ENCODE results near the gene ATF7. TPM values are rescaled to one million over a fixed set of nuclear protein-coding genes. Genes with fewer than 3 reads are reported as not detected.

The ATF7 gene
- total RNA-seq, 1 experiment from 2014 or later, result 26.9 TPM

DNA sequence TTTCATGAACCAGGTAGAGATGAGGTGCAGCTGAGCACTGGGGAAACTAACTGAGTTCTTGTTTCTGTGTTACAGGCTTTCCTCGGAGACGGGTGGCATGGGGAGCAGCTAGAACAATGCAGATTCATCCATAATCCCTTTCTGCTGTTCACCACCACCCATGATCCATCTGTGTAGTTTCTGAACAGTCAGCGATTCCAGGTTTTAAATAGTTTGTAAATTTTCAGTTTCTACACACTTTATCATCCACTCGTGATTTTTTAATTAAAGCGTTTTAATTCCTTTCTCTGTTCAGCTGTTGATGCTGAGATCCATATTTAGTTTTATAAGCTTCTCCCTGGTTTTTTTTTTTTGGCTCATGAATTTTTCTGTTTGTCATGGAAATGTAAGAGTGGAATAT, 146.9 kb downstream of the ATF7 start:
- no peak for DNase-seq
- Mint-ChIP-seq H3K9me3 (ENCODE audit: unreplicated experiment) (no peaks in the 10 kb centered on the region), H3K4me1 (ENCODE audit: low read depth, unreplicated experiment) (peaks cover 7% of the 10 kb centered on the region), H3K36me3 (ENCODE audit: insufficient read depth, unreplicated experiment) (peaks cover 98% of the 10 kb centered on the region), H3K4me3 (ENCODE audit: unreplicated experiment) (no peak overlapping the region), H3K27ac (ENCODE audit: unreplicated experiment) (no peak overlapping the region), H3K27me3 (ENCODE audit: insufficient read depth, unreplicated experiment) (no peaks in the 10 kb centered on the region)
- peaks cover 10% of the 10 kb centered on the region for H3K36me3 ChIP-seq (ENCODE audit: control insufficient read depth, insufficient read depth, low read length)
- POLR2A ChIA-PET, result interaction anchor here (0.6 kb wide), 1 partner anchor 146 kb away, joined by 3 read pairs; no protein-coding TSS in a partner anchor
- CTCF ChIA-PET, result no interaction called here
- intact Hi-C loops (cut with micrococcal nuclease; ENCODE audit: unreplicated experiment), result no loop called here
- no TSS peak for BruUV-seq (replicated peaks)
- TF ChIP-seq, protein P1, sequence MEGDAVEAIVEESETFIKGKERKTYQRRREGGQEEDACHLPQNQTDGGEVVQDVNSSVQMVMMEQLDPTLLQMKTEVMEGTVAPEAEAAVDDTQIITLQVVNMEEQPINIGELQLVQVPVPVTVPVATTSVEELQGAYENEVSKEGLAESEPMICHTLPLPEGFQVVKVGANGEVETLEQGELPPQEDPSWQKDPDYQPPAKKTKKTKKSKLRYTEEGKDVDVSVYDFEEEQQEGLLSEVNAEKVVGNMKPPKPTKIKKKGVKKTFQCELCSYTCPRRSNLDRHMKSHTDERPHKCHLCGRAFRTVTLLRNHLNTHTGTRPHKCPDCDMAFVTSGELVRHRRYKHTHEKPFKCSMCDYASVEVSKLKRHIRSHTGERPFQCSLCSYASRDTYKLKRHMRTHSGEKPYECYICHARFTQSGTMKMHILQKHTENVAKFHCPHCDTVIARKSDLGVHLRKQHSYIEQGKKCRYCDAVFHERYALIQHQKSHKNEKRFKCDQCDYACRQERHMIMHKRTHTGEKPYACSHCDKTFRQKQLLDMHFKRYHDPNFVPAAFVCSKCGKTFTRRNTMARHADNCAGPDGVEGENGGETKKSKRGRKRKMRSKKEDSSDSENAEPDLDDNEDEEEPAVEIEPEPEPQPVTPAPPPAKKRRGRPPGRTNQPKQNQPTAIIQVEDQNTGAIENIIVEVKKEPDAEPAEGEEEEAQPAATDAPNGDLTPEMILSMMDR (IDR thresholded peaks at IDR 0.05; ENCODE audit: insufficient read depth in 1 of 2, low read depth in 1 of 2, low read length in 1 of 2, severe bottlenecking in 1 of 2, unreplicated experiment in 1 of 2), result no peak
- no peaks in the 10 kb centered on the region for H3K27me3 ChIP-seq (replicated peaks; ENCODE audit: control insufficient read depth, insufficient read depth, low read length)
- no peaks in the 10 kb centered on the region for H3K4me1 ChIP-seq
- H3K9me3 ChIP-seq, result no peaks in the 10 kb centered on the region
- H3K4me3 ChIP-seq (ENCODE audit: low read depth, low read length), result no peak overlapping the region

DNA sequence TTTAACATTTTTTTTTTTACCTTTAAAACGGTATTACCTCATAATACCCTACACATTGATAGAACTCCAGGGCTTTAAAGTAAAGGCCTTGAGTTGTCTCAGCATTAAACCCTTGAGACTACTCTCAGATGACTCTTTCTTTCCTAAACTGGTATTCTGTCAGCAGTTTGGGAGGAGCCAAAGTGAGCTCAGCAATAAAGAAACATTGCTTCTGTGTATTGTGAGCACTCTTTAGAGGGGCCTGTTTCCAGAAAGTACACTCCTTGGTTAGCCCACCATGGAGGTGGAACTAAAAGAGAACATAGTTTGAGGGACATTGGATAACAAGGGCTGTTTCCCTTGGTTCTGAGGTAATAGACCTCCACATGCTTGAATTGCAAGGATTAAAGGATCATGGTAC, 147.3 kb downstream of the ATF7 start:
- Mint-ChIP-seq H3K4me1 (ENCODE audit: low read depth, unreplicated experiment) (peaks cover 7% of the 10 kb centered on the region), H3K27ac (ENCODE audit: unreplicated experiment) (no peak overlapping the region), H3K4me3 (ENCODE audit: unreplicated experiment) (no peak overlapping the region), H3K36me3 (ENCODE audit: insufficient read depth, unreplicated experiment) (peaks cover 98% of the 10 kb centered on the region), H3K9me3 (ENCODE audit: unreplicated experiment) (no peaks in the 10 kb centered on the region), H3K27me3 (ENCODE audit: insufficient read depth, unreplicated experiment) (no peaks in the 10 kb centered on the region)
- intact Hi-C loops (cut with micrococcal nuclease; ENCODE audit: unreplicated experiment), result no loop called here
- no peak overlapping the region for H3K4me3 ChIP-seq (ENCODE audit: low read depth, low read length)
- CTCF ChIA-PET, result no interaction called here
- TF ChIP-seq, protein P1 (IDR thresholded peaks at IDR 0.05; ENCODE audit: insufficient read depth in 1 of 2, low read depth in 1 of 2, low read length in 1 of 2, severe bottlenecking in 1 of 2, unreplicated experiment in 1 of 2), result no peak
- DNase-seq, result no peak
- H3K4me1 ChIP-seq, result no peaks in the 10 kb centered on the region
- peaks cover 10% of the 10 kb centered on the region for H3K36me3 ChIP-seq (ENCODE audit: control insufficient read depth, insufficient read depth, low read length)
- POLR2A ChIA-PET, result no interaction called here
- H3K27me3 ChIP-seq (replicated peaks; ENCODE audit: control insufficient read depth, insufficient read depth, low read length), result no peaks in the 10 kb centered on the region
- BruUV-seq (replicated peaks), result no TSS peak
- H3K9me3 ChIP-seq, result no peaks in the 10 kb centered on the region

DNA sequence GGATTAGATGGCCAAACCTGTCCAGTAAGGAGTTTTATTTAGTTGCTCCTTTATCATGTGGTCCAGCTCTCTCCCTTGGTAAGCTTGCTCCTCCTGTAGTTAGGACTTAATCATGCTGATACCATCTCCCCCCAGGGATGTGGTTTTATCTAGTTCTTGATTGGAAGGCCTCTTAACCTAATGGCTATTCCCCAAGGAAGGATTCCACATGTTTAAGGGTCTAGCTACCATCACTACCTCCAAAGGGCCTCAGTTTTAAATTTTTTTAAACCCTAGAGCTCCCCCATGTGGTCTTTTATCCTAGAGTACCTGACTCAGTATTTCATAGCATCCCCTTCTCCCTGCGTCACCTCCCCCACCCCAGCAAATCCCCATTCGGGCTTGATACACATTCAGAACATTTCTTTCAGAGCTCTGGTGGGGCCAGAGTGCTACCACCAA, 149.4 kb downstream of the ATF7 start:
- TF ChIP-seq, protein P1 (IDR thresholded peaks at IDR 0.05; ENCODE audit: insufficient read depth in 1 of 2, low read depth in 1 of 2, low read length in 1 of 2, severe bottlenecking in 1 of 2, unreplicated experiment in 1 of 2), result peak; percentile 22 to 40
- no peak overlapping the region for H3K4me3 Mint-ChIP-seq (ENCODE audit: unreplicated experiment)
- POLR2A ChIA-PET, result interaction anchor here (0.6 to 1.2 kb wide), 3 partner anchors 15 to 127 kb away, joined by 5 to 6 read pairs (median 5); partner anchors contain the start of gene TARBP2

More for the DNA sequence above, 149.4 kb downstream of the ATF7 start:
- Histone ChIP-seq H3K36me3 (ENCODE audit: control insufficient read depth, insufficient read depth, low read length) (peaks cover 8% of the 10 kb centered on the region), H3K9me3 (no peaks in the 10 kb centered on the region), H3K4me3 (ENCODE audit: low read depth, low read length) (no peak overlapping the region), H3K27me3 (replicated peaks; ENCODE audit: control insufficient read depth, insufficient read depth, low read length) (no peaks in the 10 kb centered on the region), H3K4me1 (no peaks in the 10 kb centered on the region)
- H3K27me3 Mint-ChIP-seq (ENCODE audit: insufficient read depth, unreplicated experiment), result no peaks in the 10 kb centered on the region
- no TSS peak for BruUV-seq (replicated peaks)
- peaks cover 12% of the 10 kb centered on the region for H3K4me1 Mint-ChIP-seq (ENCODE audit: low read depth, unreplicated experiment)
- peak in 1 of 2 experiments; percentile 53 for DNase-seq
- peaks cover 99% of the 10 kb centered on the region for H3K36me3 Mint-ChIP-seq (ENCODE audit: insufficient read depth, unreplicated experiment)
- no peak overlapping the region for H3K27ac Mint-ChIP-seq (ENCODE audit: unreplicated experiment)
- H3K9me3 Mint-ChIP-seq (ENCODE audit: unreplicated experiment), result no peaks in the 10 kb centered on the region
- intact Hi-C loops (cut with micrococcal nuclease; ENCODE audit: unreplicated experiment), result no loop called here
- CTCF ChIA-PET, result interaction anchor here (0.8 to 1.2 kb wide), 6 partner anchors 24 to 334 kb away, joined by 3 to 6 read pairs (median 4); partner anchors contain the start of genes SP1 and TARBP2
